Activated CD4-positive, alpha-beta T cell treated with anti-CD3 and anti-CD28 coated beads for 36 hours (primary cell): ENCODE measurements around the gene FZD7. TPM values are rescaled to one million over a fixed set of nuclear protein-coding genes. Genes with fewer than 3 reads are reported as not detected.

Experiments
- ATAC-seq: fragments of 200-7000 bp; cut with Tn5 transposase; one replicate; pipeline ENCODE4 v1.10.0; 2021; ENCODE audit warnings: mild to moderate bottlenecking, moderate library complexity
- CTCF ChIA-PET: fragments of 350-600 bp; sonication (Branson Sonifier 250); formaldehyde crosslinking; loops from one replicate; lab custom pipeline; 2021; ENCODE audit warnings: antibody characterized with exemption; lab: Charles Lee
- POLR2A ChIA-PET: fragments of 350-600 bp; sonication (Branson Sonifier 250); formaldehyde crosslinking; loops from one replicate; lab custom pipeline; 2021; ENCODE audit warnings: antibody characterized with exemption, inconsistent platforms; lab: Charles Lee
- DNase-seq: peaks from one replicate; pipeline ENCODE4 v3.0.0-alpha.2; 2020
- H3K27ac Mint-ChIP-seq: one replicate; pipeline ENCODE4 v1.8.0; 2021; ENCODE audit warnings: mixed read lengths
- H3K27me3 Mint-ChIP-seq: one replicate; pipeline ENCODE4 v1.8.0; 2021; ENCODE audit warnings: mixed read lengths
- H3K36me3 Mint-ChIP-seq: one replicate; pipeline ENCODE4 v1.8.0; 2021; ENCODE audit warnings: low read depth, mixed read lengths
- H3K4me1 Mint-ChIP-seq: one replicate; pipeline ENCODE4 v1.8.0; 2021; ENCODE audit warnings: mixed read lengths
- H3K4me3 Mint-ChIP-seq: one replicate; pipeline ENCODE4 v1.8.0; 2021; ENCODE audit warnings: mild to moderate bottlenecking, moderate library complexity, mixed read lengths
- H3K9me3 Mint-ChIP-seq: one replicate; pipeline ENCODE4 v1.8.0; 2021; ENCODE audit warnings: low read depth, mixed read lengths
- intact Hi-C, 2 experiments: fragments of 100-400 bp; cut with DNase I in 1 of 2; cut with micrococcal nuclease in 1 of 2; formaldehyde crosslinking; loops; one replicate each; pipeline versions ENCODE4 v1.14.2 to v1.15.1; 2022 to 2024; cut with DNase I, micrococcal nuclease
- total RNA-seq, 2 experiments: library from RNA; stranded (reverse); gene quantifications; one replicate each; pipeline ENCODE4 v1.2.3, GENCODE V29; 2021

FZD7 gene
- total RNA-seq, 2 experiments from 2014 or later: 0.58 to 0.94 TPM

GRCh38 chr2:202038471-202039277 is 5.0 kb downstream of the FZD7 start:
- Mint-ChIP-seq H3K9me3 (no peaks in the 10 kb centered on the region), H3K4me3 (no peak overlapping the region), H3K4me1 (peaks cover 7% of the 10 kb centered on the region), H3K27me3 (peaks cover 36% of the 10 kb centered on the region), H3K27ac (no peak overlapping the region), H3K36me3 (no peaks in the 10 kb centered on the region)
- ATAC-seq: no peak
- DNase-seq: no peak
- intact Hi-C loops: loop anchor here in 1 of 2 experiments (10.0 kb wide), 1 partner anchor 584 kb away; the partner anchor contains the start of genes STRADB and TRAK2
- CTCF ChIA-PET: interaction anchor here (0.7 kb wide), 1 partner anchor 15 kb away, joined by 3 read pairs; no protein-coding TSS in a partner anchor
- POLR2A ChIA-PET: no interaction called here

- Mint-ChIP-seq H3K9me3 (no peaks in the 10 kb centered on the region), H3K27ac (no peak overlapping the region), H3K4me1 (peaks cover 7% of the 10 kb centered on the region), H3K4me3 (no peak overlapping the region), H3K36me3 (no peaks in the 10 kb centered on the region), H3K27me3 (peaks cover 37% of the 10 kb centered on the region)
- DNase-seq (no peak), ATAC-seq (no peak)
- CTCF ChIA-PET: interaction anchor here (0.7 kb wide), 1 partner anchor 14 kb away, joined by 3 read pairs; no protein-coding TSS in a partner anchor
- intact Hi-C loops: loop anchor here in 1 of 2 experiments (10.0 kb wide), 1 partner anchor 585 kb away; the partner anchor contains the start of genes STRADB and TRAK2
- POLR2A ChIA-PET: no interaction called here
These were observed 5.8 kb downstream of the FZD7 start for GRCh38 chr2:202039278-202040078.

DNA sequence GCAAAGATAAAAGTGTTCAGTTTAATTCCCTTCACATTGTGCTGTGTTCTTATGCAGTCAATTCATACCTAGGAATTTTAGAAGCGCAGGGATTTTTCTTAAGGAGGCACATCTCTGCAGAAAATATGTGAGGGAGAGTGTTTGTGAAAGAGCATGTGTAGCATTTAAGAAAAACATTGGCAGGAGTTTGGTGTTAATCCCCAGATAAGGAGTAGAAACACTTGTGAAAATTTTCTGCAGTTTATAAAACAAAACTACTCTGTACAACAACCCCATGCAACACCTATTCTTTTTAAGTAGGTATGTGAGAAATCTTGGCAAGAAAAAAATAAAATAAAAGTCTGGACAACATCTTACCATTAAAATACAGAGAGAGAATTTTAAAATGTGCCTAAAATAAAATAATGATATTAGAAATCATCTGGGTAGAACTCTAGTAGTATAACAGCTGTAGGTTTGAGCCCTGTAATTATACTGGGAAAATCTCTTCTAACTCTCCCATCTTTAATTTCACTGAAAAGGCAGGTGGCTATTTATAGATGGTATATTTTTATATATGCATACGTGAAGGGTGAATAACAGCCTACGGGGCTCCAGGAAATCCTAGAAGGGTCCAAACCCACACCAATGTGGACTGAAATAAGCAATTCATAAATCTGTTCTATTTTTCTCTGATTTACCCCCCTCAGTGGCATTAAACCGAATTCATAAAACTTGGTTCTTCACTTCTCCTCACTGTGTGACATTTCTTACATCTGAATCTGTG is 6.6 kb downstream of the FZD7 start:
- Mint-ChIP-seq H3K9me3 (no peaks in the 10 kb centered on the region), H3K27ac (no peak overlapping the region), H3K4me3 (no peak overlapping the region), H3K36me3 (no peaks in the 10 kb centered on the region), H3K4me1 (peaks cover 4% of the 10 kb centered on the region), H3K27me3 (peaks cover 39% of the 10 kb centered on the region)
- intact Hi-C loops: no loop called here
- ATAC-seq (no peak), DNase-seq (no peak)
- CTCF ChIA-PET: no interaction called here
- POLR2A ChIA-PET: no interaction called here

DNA sequence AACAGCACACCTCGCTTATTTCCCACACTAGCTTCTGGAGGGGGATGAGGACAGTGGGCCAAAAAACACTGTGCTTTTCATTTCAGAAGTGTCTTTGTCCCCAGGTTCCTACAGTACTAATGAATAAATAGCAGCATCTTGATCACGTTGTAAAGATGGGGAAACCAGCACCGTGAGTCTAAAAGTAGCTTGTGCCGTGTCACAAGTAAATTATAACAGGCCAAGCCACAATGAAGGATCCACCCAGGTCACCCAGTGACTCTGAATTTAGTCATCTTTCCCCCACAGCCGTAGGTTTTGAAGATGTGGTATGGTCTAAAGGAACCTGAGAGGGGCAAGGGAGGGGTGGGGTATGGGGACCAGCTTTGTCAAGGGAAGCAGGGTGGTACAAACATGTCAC is 8.8 kb downstream of the FZD7 start:
- H3K4me1 Mint-ChIP-seq: peaks cover 4% of the 10 kb centered on the region
- peaks cover 45% of the 10 kb centered on the region for H3K27me3 Mint-ChIP-seq
- DNase-seq (no peak), ATAC-seq (no peak)
- no peak overlapping the region for H3K4me3 Mint-ChIP-seq
- no peak overlapping the region for H3K27ac Mint-ChIP-seq
- intact Hi-C loops: no loop called here
- ChIA-PET POLR2A (no interaction called here), CTCF (interaction anchor here (0.6 to 0.7 kb wide), 3 partner anchors 13 to 377 kb away, joined by 3 read pairs; no protein-coding TSS in a partner anchor)
- H3K36me3 Mint-ChIP-seq: no peaks in the 10 kb centered on the region
- H3K9me3 Mint-ChIP-seq: no peaks in the 10 kb centered on the region

- POLR2A ChIA-PET: no interaction called here
- no peaks in the 10 kb centered on the region for H3K36me3 Mint-ChIP-seq
- peaks cover 44% of the 10 kb centered on the region for H3K27me3 Mint-ChIP-seq
- no peak overlapping the region for H3K4me3 Mint-ChIP-seq
- H3K4me1 Mint-ChIP-seq: peaks cover 4% of the 10 kb centered on the region
- no peak overlapping the region for H3K27ac Mint-ChIP-seq
- ATAC-seq: no peak
- intact Hi-C loops: no loop called here
- H3K9me3 Mint-ChIP-seq: no peaks in the 10 kb centered on the region
- CTCF ChIA-PET: interaction anchor here (1.1 kb wide), 1 partner anchor 23 kb away, joined by 3 read pairs; no protein-coding TSS in a partner anchor
- DNase-seq: no peak
These were observed 9.8 kb downstream of the FZD7 start for GRCh38 chr2:202043475-202043874.

DNA sequence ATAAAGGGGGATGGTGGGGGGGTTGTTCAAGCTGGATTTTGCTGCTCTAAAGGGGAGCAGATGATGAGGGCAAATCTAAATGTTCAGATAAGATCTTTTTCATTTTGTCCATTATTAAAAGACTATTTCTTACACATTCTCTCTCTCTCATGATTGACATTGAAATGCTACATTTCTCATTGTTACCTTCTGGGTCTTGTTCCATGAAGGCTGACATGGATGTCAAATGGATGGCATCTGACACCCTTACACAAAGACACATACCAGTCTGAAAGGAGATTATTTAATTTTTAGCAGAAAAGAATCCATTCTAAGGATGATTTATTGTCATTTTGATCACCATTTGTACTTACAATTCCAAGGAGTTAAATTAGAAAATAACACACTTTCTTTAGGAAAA is 11.1 kb downstream of the FZD7 start:
- ChIA-PET POLR2A (no interaction called here), CTCF (interaction anchor here (0.7 kb wide), 1 partner anchor 10 kb away, joined by 3 read pairs; no protein-coding TSS in a partner anchor)
- H3K27me3 Mint-ChIP-seq: peaks cover 33% of the 10 kb centered on the region
- no peaks in the 10 kb centered on the region for H3K4me1 Mint-ChIP-seq
- intact Hi-C loops: no loop called here
- DNase-seq: no peak
- no peaks in the 10 kb centered on the region for H3K9me3 Mint-ChIP-seq
- H3K4me3 Mint-ChIP-seq: no peak overlapping the region
- no peak for ATAC-seq
- no peaks in the 10 kb centered on the region for H3K36me3 Mint-ChIP-seq
- no peak overlapping the region for H3K27ac Mint-ChIP-seq

GRCh38 chr2:202046572-202046971 is 12.9 kb downstream of the FZD7 start:
- no peaks in the 10 kb centered on the region for H3K4me1 Mint-ChIP-seq
- ATAC-seq (no peak), DNase-seq (no peak)
- no peak overlapping the region for H3K27ac Mint-ChIP-seq
- ChIA-PET CTCF (no interaction called here), POLR2A (no interaction called here)
- no peaks in the 10 kb centered on the region for H3K9me3 Mint-ChIP-seq
- no peak overlapping the region for H3K4me3 Mint-ChIP-seq
- intact Hi-C loops: no loop called here
- H3K36me3 Mint-ChIP-seq: no peaks in the 10 kb centered on the region
- peaks cover 24% of the 10 kb centered on the region for H3K27me3 Mint-ChIP-seq

DNA sequence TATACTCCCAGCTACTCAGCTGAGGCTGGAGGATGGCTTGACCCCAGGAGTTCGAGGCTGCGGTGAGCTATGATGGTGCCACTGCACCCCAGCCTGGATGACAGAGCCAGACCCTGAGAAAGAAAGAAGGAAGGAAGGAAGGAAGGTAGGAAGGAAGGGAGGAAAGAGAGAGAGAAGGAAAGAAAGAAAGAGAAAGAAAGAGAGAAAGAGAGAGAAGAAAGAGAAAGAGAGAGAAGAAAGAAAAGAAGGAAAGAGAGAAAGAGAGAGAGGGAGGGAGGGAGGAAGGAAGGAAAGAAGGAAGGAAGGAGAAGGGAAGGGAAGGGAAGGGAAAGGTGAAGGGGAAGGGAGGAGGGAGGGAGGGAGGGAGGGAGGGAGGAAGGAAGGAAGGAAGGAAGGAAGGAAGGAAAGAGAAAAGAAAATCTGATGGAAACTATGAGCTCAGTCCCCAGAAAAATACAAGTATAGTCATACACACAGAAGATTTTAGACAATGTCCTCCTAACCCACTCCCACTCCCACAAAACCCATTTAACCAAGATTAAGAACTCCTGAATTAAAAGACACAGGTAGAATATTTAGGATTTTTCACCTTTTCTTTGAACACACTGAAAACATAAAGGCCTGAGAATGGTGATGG is 15.6 kb downstream of the FZD7 start:
- no peak for ATAC-seq
- H3K9me3 Mint-ChIP-seq: no peaks in the 10 kb centered on the region
- no peaks in the 10 kb centered on the region for H3K36me3 Mint-ChIP-seq
- no peak for DNase-seq
- H3K27ac Mint-ChIP-seq: no peak overlapping the region
- H3K4me3 Mint-ChIP-seq: no peak overlapping the region
- intact Hi-C loops: no loop called here
- CTCF ChIA-PET: no interaction called here
- H3K4me1 Mint-ChIP-seq: no peaks in the 10 kb centered on the region
- POLR2A ChIA-PET: no interaction called here
- peaks cover 26% of the 10 kb centered on the region for H3K27me3 Mint-ChIP-seq

- intact Hi-C loops: no loop called here
- H3K9me3 Mint-ChIP-seq: no peaks in the 10 kb centered on the region
- CTCF ChIA-PET: no interaction called here
These were observed 16.2 kb downstream of the FZD7 start for GRCh38 chr2:202049840-202050239.

GRCh38 chr2:202050652-202051051 is 17.0 kb downstream of the FZD7 start:
- ChIA-PET CTCF (no interaction called here), POLR2A (no interaction called here)
- Mint-ChIP-seq H3K4me1 (no peaks in the 10 kb centered on the region), H3K27me3 (peaks cover 25% of the 10 kb centered on the region), H3K4me3 (no peak overlapping the region), H3K36me3 (no peaks in the 10 kb centered on the region), H3K9me3 (no peaks in the 10 kb centered on the region), H3K27ac (no peak overlapping the region)
- intact Hi-C loops: no loop called here
- no peak for DNase-seq
- ATAC-seq: no peak

More at GRCh38 chr2:202049840-202050239, 16.2 kb downstream of the FZD7 start:
- DNase-seq (no peak), ATAC-seq (no peak)
- POLR2A ChIA-PET: no interaction called here
- no peaks in the 10 kb centered on the region for H3K36me3 Mint-ChIP-seq
- H3K4me3 Mint-ChIP-seq: no peak overlapping the region
- H3K27ac Mint-ChIP-seq: no peak overlapping the region
- H3K27me3 Mint-ChIP-seq: peaks cover 29% of the 10 kb centered on the region
- no peaks in the 10 kb centered on the region for H3K4me1 Mint-ChIP-seq
